ENCODE measurements around the gene RBM33.

The RBM33 gene

DNA sequence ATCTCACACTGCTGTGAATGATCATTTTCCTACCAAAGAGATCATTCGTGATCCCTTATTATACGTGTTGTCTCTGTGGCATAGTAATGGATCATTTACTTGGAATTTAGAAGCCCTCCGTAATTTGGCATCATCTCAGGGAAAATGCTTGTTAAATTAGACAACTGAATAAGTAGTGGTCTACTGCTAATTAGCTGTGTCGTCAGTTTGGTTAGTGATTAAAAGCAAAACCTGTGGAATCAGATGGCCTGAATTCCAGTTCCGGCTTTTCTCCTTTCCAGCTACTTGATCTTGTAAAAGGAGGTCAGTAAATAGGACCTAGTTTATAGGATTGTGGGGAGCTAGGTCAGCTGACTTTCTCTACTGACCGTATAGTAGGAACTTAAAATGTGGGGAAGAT is 65.6 kb downstream of the RBM33 start:
- TF ChIP-seq Cebpa-rat (IDR thresholded peaks at IDR 0.05) = no peak
- Histone ChIP-seq H3K9me3 (replicated peaks in 1 of 11) (no peaks in the 10 kb centered on the region), H4K20me1 (peaks cover 69 to 95% (median 87%) of the 10 kb centered on the region in 11 experiments), H3K4me3 (no peak overlapping the region), H3K4me1 (peaks cover 22 to 39% (median 34%) of the 10 kb centered on the region in 10 experiments), H3K4me2 (peak overlapping the region in 8 of 11 experiments; percentile 30 to 68 (median 60); a peak in 14 of 22 replicates), H3K27ac (peak overlapping the region in 2 of 11 experiments; percentile 2 to 31; a peak in 1 of 22 replicates), H3K36me3 (peaks cover 97 to 100% (median 100%) of the 10 kb centered on the region in 11 experiments), H3K27me3 (no peaks in the 10 kb centered on the region), H3K9ac (peak overlapping the region in 1 of 11 experiments; percentile 32; a peak in 1 of 22 replicates)

- Histone ChIP-seq H3K4me1 (peaks cover 22 to 39% (median 34%) of the 10 kb centered on the region in 10 experiments), H3K9ac (peak overlapping the region in 1 of 11 experiments; percentile 32; a peak in 2 of 22 replicates), H4K20me1 (peaks cover 74 to 95% (median 89%) of the 10 kb centered on the region in 11 experiments), H3K9me3 (replicated peaks in 1 of 11) (no peaks in the 10 kb centered on the region), H3K27me3 (no peaks in the 10 kb centered on the region), H3K36me3 (peaks cover 97 to 100% (median 100%) of the 10 kb centered on the region in 11 experiments), H3K27ac (peak overlapping the region in 3 of 11 experiments; percentile 2 to 34 (median 31); a peak in 3 of 22 replicates), H3K4me2 (peak overlapping the region in 9 of 11 experiments; percentile 12 to 68 (median 57); a peak in 15 of 22 replicates), H3K4me3 (no peak overlapping the region)
- TF ChIP-seq Cebpa-rat (IDR thresholded peaks at IDR 0.05) = no peak
Measured at GRCh38 chr7:155710530-155710929, 66.1 kb downstream of the RBM33 start.

DNA sequence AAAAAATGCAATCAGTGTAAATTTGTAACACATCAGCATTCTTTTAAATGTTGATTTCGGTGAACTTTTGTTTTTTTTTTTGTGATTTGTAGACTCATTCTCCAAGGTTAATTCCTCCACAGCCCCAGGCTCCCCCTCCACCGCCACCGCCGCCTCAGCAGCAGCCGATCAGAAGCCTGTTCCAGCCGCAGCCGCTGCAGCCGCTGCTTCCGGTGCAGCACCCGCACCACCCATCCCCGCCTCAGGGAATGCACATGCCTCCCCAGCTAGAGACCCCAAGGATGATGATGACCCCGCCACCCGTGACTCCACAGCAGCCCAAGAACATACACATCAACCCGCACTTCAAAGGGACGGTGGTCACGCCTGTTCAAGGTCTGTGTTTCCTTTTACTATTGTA is 66.6 kb downstream of the RBM33 start:
- Histone ChIP-seq H3K9me3 (replicated peaks in 1 of 11) (no peaks in the 10 kb centered on the region), H3K4me2 (peak overlapping the region in 7 of 11 experiments; percentile 30 to 68 (median 62); a peak in 9 of 22 replicates), H3K27me3 (no peaks in the 10 kb centered on the region), H4K20me1 (peaks cover 79 to 95% (median 90%) of the 10 kb centered on the region in 11 experiments), H3K27ac (peak overlapping the region in 3 of 11 experiments; percentile 2 to 34 (median 31); a peak in 4 of 22 replicates), H3K4me1 (peaks cover 22 to 39% (median 34%) of the 10 kb centered on the region in 10 experiments), H3K4me3 (no peak overlapping the region), H3K36me3 (peaks cover 97 to 100% (median 99%) of the 10 kb centered on the region in 11 experiments), H3K9ac (no peak overlapping the region; a peak in 1 of 22 replicates)
- no peak for TF ChIP-seq Cebpa-rat (IDR thresholded peaks at IDR 0.05)

DNA sequence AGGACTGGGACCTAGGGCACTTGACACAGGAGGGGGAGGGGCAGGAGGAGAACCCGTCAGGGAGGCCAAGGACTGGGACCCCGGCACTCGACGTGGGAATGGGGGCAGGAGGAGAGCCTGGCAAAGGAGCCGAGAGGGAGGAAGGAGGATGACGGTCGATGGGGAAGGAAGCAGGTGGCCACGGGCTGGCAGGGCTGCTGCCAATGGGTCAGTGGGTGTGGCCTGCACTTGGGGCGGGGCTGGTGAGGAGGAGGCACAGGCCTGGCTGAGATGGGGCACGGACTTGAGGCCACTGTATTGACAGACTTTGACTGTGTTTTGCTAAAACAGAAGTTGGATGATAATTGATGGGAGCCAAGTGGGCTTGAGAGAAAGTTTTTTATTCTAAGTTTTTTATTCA is 68.9 kb downstream of the RBM33 start:
- Histone ChIP-seq H3K36me3 (peaks cover 94 to 100% (median 97%) of the 10 kb centered on the region in 11 experiments), H4K20me1 (peaks cover 83 to 100% (median 96%) of the 10 kb centered on the region in 11 experiments), H3K27ac (no peak overlapping the region), H3K9ac (no peak overlapping the region), H3K4me1 (peaks cover 22 to 39% (median 34%) of the 10 kb centered on the region in 10 experiments), H3K9me3 (replicated peaks in 1 of 11) (no peaks in the 10 kb centered on the region), H3K4me2 (peak overlapping the region in 10 of 11 experiments; percentile 20 to 59 (median 36); a peak in 16 of 22 replicates), H3K4me3 (no peak overlapping the region), H3K27me3 (no peaks in the 10 kb centered on the region)
- no peak for TF ChIP-seq Cebpa-rat (IDR thresholded peaks at IDR 0.05)

GRCh38 chr7:155714702-155715101 is 70.2 kb downstream of the RBM33 start:
- H4K20me1 ChIP-seq = peaks cover 73 to 99% (median 87%) of the 10 kb centered on the region in 11 experiments

GRCh38 chr7:155715111-155715805 is 70.8 kb downstream of the RBM33 start:
- TF ChIP-seq Cebpa-rat (IDR thresholded peaks at IDR 0.05) = no peak
- no peak overlapping the region for H3K9ac ChIP-seq
- H3K36me3 ChIP-seq = peaks cover 79 to 97% (median 90%) of the 10 kb centered on the region in 11 experiments
- no peaks in the 10 kb centered on the region for H3K27me3 ChIP-seq
- no peak overlapping the region for H3K4me2 ChIP-seq
- H3K4me1 ChIP-seq = peaks cover 18 to 32% (median 27%) of the 10 kb centered on the region in 10 experiments
- no peaks in the 10 kb centered on the region for H3K9me3 ChIP-seq (replicated peaks in 1 of 11)
- H3K4me3 ChIP-seq = no peak overlapping the region
- H3K27ac ChIP-seq = no peak overlapping the region
- H4K20me1 ChIP-seq = peaks cover 70 to 99% (median 84%) of the 10 kb centered on the region in 11 experiments

More at GRCh38 chr7:155714702-155715101, 70.2 kb downstream of the RBM33 start:
- Histone ChIP-seq H3K4me3 (no peak overlapping the region), H3K36me3 (peaks cover 85 to 97% (median 91%) of the 10 kb centered on the region in 11 experiments), H3K4me2 (no peak overlapping the region), H3K9me3 (replicated peaks in 1 of 11) (no peaks in the 10 kb centered on the region), H3K9ac (no peak overlapping the region), H3K27ac (no peak overlapping the region), H3K4me1 (peaks cover 22 to 34% (median 30%) of the 10 kb centered on the region in 10 experiments), H3K27me3 (no peaks in the 10 kb centered on the region)
- TF ChIP-seq Cebpa-rat (IDR thresholded peaks at IDR 0.05) = no peak

GRCh38 chr7:155717010-155717744 is 72.7 kb downstream of the RBM33 start:
- peaks cover 30 to 39% (median 35%) of the 10 kb centered on the region in 10 experiments for H3K4me1 ChIP-seq
- no peak overlapping the region for H3K27ac ChIP-seq
- H3K4me2 ChIP-seq = no peak overlapping the region

GRCh38 chr7:155721056-155721455 is 76.6 kb downstream of the RBM33 start:
- peaks cover 37 to 58% (median 55%) of the 10 kb centered on the region in 10 experiments for H3K4me1 ChIP-seq
- peaks cover 50 to 99% (median 78%) of the 10 kb centered on the region in 11 experiments; a peak in 21 of 22 replicates for H4K20me1 ChIP-seq
- TF ChIP-seq Cebpa-rat (IDR thresholded peaks at IDR 0.05) = no peak
- no peak overlapping the region for H3K9ac ChIP-seq
- no peaks in the 10 kb centered on the region for H3K27me3 ChIP-seq
- no peaks in the 10 kb centered on the region for H3K9me3 ChIP-seq (replicated peaks in 1 of 11)
- H3K4me3 ChIP-seq = no peak overlapping the region
- H3K27ac ChIP-seq = no peak overlapping the region; a peak in 1 of 22 replicates
- H3K4me2 ChIP-seq = peak overlapping the region in 9 of 11 experiments; percentile 4 to 84 (median 52); a peak in 14 of 22 replicates
- H3K36me3 ChIP-seq = peaks cover 36 to 77% (median 60%) of the 10 kb centered on the region in 11 experiments

More at GRCh38 chr7:155717010-155717744, 72.7 kb downstream of the RBM33 start:
- no peak overlapping the region for H3K4me3 ChIP-seq
- H3K9me3 ChIP-seq (replicated peaks in 1 of 11) = no peaks in the 10 kb centered on the region
- H3K9ac ChIP-seq = no peak overlapping the region
- H3K36me3 ChIP-seq = peaks cover 63 to 87% (median 73%) of the 10 kb centered on the region in 11 experiments
- no peak for TF ChIP-seq Cebpa-rat (IDR thresholded peaks at IDR 0.05)
- no peaks in the 10 kb centered on the region for H3K27me3 ChIP-seq
- peaks cover 65 to 99% (median 80%) of the 10 kb centered on the region in 11 experiments for H4K20me1 ChIP-seq
